ENCODE data around the gene ZNF263. TPM values are rescaled to one million over a fixed set of nuclear protein-coding genes. Genes with fewer than 3 reads are reported as not detected.

ZNF263 gene
- total and polyA plus RNA-seq, 2 experiments from 2014 or later = 9.2 to 66.9 TPM

- Histone ChIP-seq H3K27ac (ENCODE audit: low read depth) (no peak overlapping the region), H2AFZ (no peak overlapping the region), H3K9me2 (ENCODE audit: insufficient read depth) (peaks cover 19% of the 10 kb centered on the region), H3K79me2 (replicated peaks; ENCODE audit: insufficient read depth) (peaks cover 19% of the 10 kb centered on the region), H3K4me2 (no peak overlapping the region), H3K4me3 (no peak overlapping the region), H3K4me1 (ENCODE audit: insufficient read depth) (no peaks in the 10 kb centered on the region; the same call in 1 of the 2 replicates), H4K20me1 (replicated peaks; ENCODE audit: insufficient read depth) (no peaks in the 10 kb centered on the region), H3F3A (replicated peaks; ENCODE audit: low read depth) (no peaks in the 10 kb centered on the region), H3K36me3 (ENCODE audit: insufficient read depth) (peaks cover 75% of the 10 kb centered on the region), H3K27me3 (ENCODE audit: insufficient read depth) (no peaks in the 10 kb centered on the region)
- no peak overlapping the region for H3K27ac Mint-ChIP-seq
- TF ChIP-seq EZH2phosphoT487 (IDR thresholded peaks at IDR 0.05; ENCODE audit: unreplicated experiment) = no peak
- TF ChIP-seq JUNB (IDR thresholded peaks at IDR 0.05; ENCODE audit: unreplicated experiment) = no peak
- no peak for TF ChIP-seq POLR2AphosphoS5 (IDR thresholded peaks at IDR 0.05; ENCODE audit: low read depth)
- TF ChIP-seq NANOG (IDR thresholded peaks at IDR 0.05; ENCODE audit: borderline replicate concordance) = no peak
- no peak for TF ChIP-seq ZNF462 (CRISPR knock-in tag; IDR thresholded peaks at IDR 0.05)
- TF ChIP-seq ETS1 (IDR thresholded peaks at IDR 0.05) = no peak
- no peak for TF ChIP-seq ZNF114 (CRISPR knock-in tag; IDR thresholded peaks at IDR 0.05)
- TF ChIP-seq EZH2 (IDR thresholded peaks at IDR 0.05; ENCODE audit: low read depth, unreplicated experiment) = no peak
- no peak for TF ChIP-seq STAT1 (IDR thresholded peaks at IDR 0.05; ENCODE audit: unreplicated experiment)
- TF ChIP-seq CREB1 (CRISPR knock-in tag; IDR thresholded peaks at IDR 0.05; ENCODE audit: low read depth) = no peak
- TF ChIP-seq REST (IDR thresholded peaks at IDR 0.05; ENCODE audit: unreplicated experiment) = no peak
- no peak for TF ChIP-seq CTCF (conservative IDR thresholded peaks at IDR 0.05; ENCODE audit: low read depth in 2 of 2)
- TF ChIP-seq ZNF331 (CRISPR knock-in tag; IDR thresholded peaks at IDR 0.05; ENCODE audit: low read depth) = no peak
- DNase-seq (ENCODE audit: low spot score) (no peak), ATAC-seq (no peak)
- H3K4me1 Mint-ChIP-seq = no peaks in the 10 kb centered on the region
- no peak overlapping the region for H3K4me3 Mint-ChIP-seq
- H3K36me3 Mint-ChIP-seq (ENCODE audit: low read depth) = peaks cover 100% of the 10 kb centered on the region
- peaks cover 98% of the 10 kb centered on the region for H3K9me3 Mint-ChIP-seq
- peaks cover 5% of the 10 kb centered on the region for H3K27me3 Mint-ChIP-seq (ENCODE audit: insufficient read depth, low read depth, poor library complexity)
These were observed 28.2 kb downstream of the ZNF263 start for GRCh38 chr16:3311496-3311895.
